PC-3 (cell line): ENCODE results near the gene HMGA1. TPM values are rescaled to one million over a fixed set of nuclear protein-coding genes. Genes with fewer than 3 reads are reported as not detected.

Source experiments
- ATAC-seq: fragments of 200-7000 bp; cut with Tn5 transposase; 2 replicates; pipeline ENCODE4 v1.9.1; 2020; ENCODE audit warnings: mild to moderate bottlenecking, moderate library complexity
- BruUV-seq: library from RNA; stranded (reverse); fragments of 400-500 nt; replicated peaks from 2 replicates; lab custom pipeline; 2021; lab: Mats Ljungman, UMichigan
- CTCF ChIA-PET: fragments of 300-600 bp; sonication (Branson Sonifier 250); formaldehyde crosslinking; loops from one replicate; lab custom pipeline; 2022; ENCODE audit warnings: antibody characterized with exemption; lab: Charles Lee
- POLR2A ChIA-PET: fragments of 300-600 bp; sonication (Branson Sonifier 250); formaldehyde crosslinking; loops from one replicate; lab custom pipeline; 2022; ENCODE audit warnings: antibody characterized with exemption; ENCODE audit not compliant: unreplicated experiment; lab: Charles Lee
- DNase-seq: peaks from one replicate; pipeline ENCODE4 v3.0.0-alpha.2; 2015
- H2AFZ ChIP-seq: fragments of 300-600 bp; sonication (generic); 2 replicates; pipeline ENCODE4 v1.6.0; 2016; ENCODE audit warnings: antibody characterized with exemption, low read length
- H3F3A ChIP-seq: fragments of 300-600 bp; sonication (generic); one replicate; pipeline ENCODE4 v1.6.0; 2017; ENCODE audit warnings: antibody characterized with exemption, low read length, control low read depth, mild to moderate bottlenecking; ENCODE audit not compliant: unreplicated experiment
- H3K27ac ChIP-seq: fragments of 300-600 bp; sonication (generic); 2 replicates; pipeline ENCODE4 v1.5.1; 2016; ENCODE audit warnings: mild to moderate bottlenecking, low read length
- H3K27me3 ChIP-seq: fragments of 300-600 bp; sonication (generic); 2 replicates; pipeline ENCODE4 v1.6.1; 2016; ENCODE audit warnings: low read length, mixed read lengths
- H3K36me3 ChIP-seq: fragments of 300-600 bp; sonication (generic); 2 replicates; pipeline ENCODE4 v1.6.1; 2016; ENCODE audit warnings: low read depth, mixed run types, low read length, mixed read lengths
- H3K4me1 ChIP-seq: fragments of 300-600 bp; sonication (generic); 2 replicates; pipeline ENCODE4 v1.5.1; 2016; ENCODE audit warnings: low read length; ENCODE audit not compliant: insufficient read depth
- H3K4me2 ChIP-seq: fragments of 300-600 bp; sonication (generic); 2 replicates; pipeline ENCODE4 v1.6.0; 2016; ENCODE audit warnings: low read length
- H3K4me3 ChIP-seq: fragments of 300-600 bp; sonication (generic); 2 replicates; pipeline ENCODE4 v1.5.1; 2016; ENCODE audit warnings: mild to moderate bottlenecking, low read length, mixed read lengths
- H3K79me2 ChIP-seq: fragments of 300-600 bp; sonication (generic); 2 replicates; pipeline ENCODE4 v1.6.1; 2017; ENCODE audit warnings: low read length, mixed read lengths
- H3K9ac ChIP-seq: fragments of 300-600 bp; sonication (generic); 2 replicates; pipeline ENCODE4 v1.6.0; 2016; ENCODE audit warnings: mild to moderate bottlenecking, low read length
- H3K9me2 ChIP-seq: fragments of 300-600 bp; sonication (generic); replicated peaks from 2 replicates; pipeline ENCODE4 v1.6.1; 2016; ENCODE audit warnings: mixed run types, low read length, mixed read lengths
- H3K9me3 ChIP-seq: fragments of 300-600 bp; sonication (generic); 2 replicates; pipeline ENCODE4 v1.6.1; 2016; ENCODE audit warnings: low read length, mixed read lengths
- H4K20me1 ChIP-seq: fragments of 300-600 bp; sonication (generic); 2 replicates; pipeline ENCODE4 v1.6.1; 2016; ENCODE audit warnings: low read length, mixed read lengths
- CTCF ChIP-seq: fragments of 300-600 bp; sonication (generic); conservative IDR thresholded peaks from 2 replicates; pipeline ENCODE4 v1.5.1; 2017; ENCODE audit warnings: antibody characterized with exemption, low read depth, mild to moderate bottlenecking, low read length
- EZH2 ChIP-seq: fragments of 300-600 bp; sonication (generic); IDR thresholded peaks from one replicate; pipeline ENCODE4 v1.6.1; 2017; ENCODE audit warnings: antibody characterized with exemption, mild to moderate bottlenecking, low read length; ENCODE audit not compliant: unreplicated experiment
- EZH2phosphoT487 ChIP-seq: fragments of 300-600 bp; sonication (generic); IDR thresholded peaks from 2 replicates; pipeline ENCODE4 v1.6.1; 2018; ENCODE audit warnings: mild to moderate bottlenecking, antibody characterized with exemption, low read length, borderline replicate concordance
- intact Hi-C: fragments of 100-400 bp; cut with micrococcal nuclease; formaldehyde crosslinking; loops from 2 replicates; pipeline ENCODE4 v1.9.0; 2023
- total RNA-seq: library from RNA; depleted of rRNA; stranded (reverse); fragments of >200 nt; gene quantifications from 2 replicates; pipeline ENCODE4 v1.2.3, GENCODE V29; 2014

HMGA1 gene
- total RNA-seq, 1 experiment from 2014 or later, result 1,115 TPM

DNA sequence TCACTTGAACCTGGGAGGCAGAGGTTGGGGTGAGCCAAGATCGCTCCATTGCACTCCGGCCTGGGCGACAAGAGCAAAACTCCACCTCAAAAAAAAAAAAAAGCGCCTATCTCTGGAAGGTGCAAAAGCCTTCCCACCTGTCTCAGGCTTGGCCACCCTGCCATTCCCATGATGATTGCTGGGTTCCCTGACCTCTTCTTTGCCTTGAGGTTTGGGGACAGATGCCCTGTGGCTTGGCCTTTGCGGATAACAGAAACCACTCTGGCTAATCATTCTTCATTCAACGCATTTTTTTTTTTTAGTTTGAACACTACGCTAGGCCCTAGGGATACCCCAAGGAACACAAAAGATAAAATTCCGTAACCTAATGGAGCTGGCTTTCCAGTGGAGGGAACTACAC lies 6.8 kb upstream of the HMGA1 start:
- ChIA-PET POLR2A (no interaction called here), CTCF (no interaction called here)
- TF ChIP-seq EZH2 (no peak), EZH2phosphoT487 (no peak), CTCF (no peak)
- no peak overlapping the region for H2AFZ ChIP-seq
- DNase-seq, result no peak
- peaks cover 8% of the 10 kb centered on the region for H3F3A ChIP-seq
- intact Hi-C loops, result no loop called here
- H3K4me3 ChIP-seq, result no peak overlapping the region
- no peak for ATAC-seq
- H4K20me1 ChIP-seq, result no peaks in the 10 kb centered on the region
- no TSS peak for BruUV-seq
- no peak overlapping the region for H3K9ac ChIP-seq
- no peaks in the 10 kb centered on the region for H3K36me3 ChIP-seq
- no peaks in the 10 kb centered on the region for H3K27me3 ChIP-seq
- no peaks in the 10 kb centered on the region for H3K9me3 ChIP-seq
- no peak overlapping the region for H3K27ac ChIP-seq
- H3K79me2 ChIP-seq, result no peaks in the 10 kb centered on the region
- H3K9me2 ChIP-seq, result no peaks in the 10 kb centered on the region
- peaks cover 30% of the 10 kb centered on the region for H3K4me1 ChIP-seq
- no peak overlapping the region for H3K4me2 ChIP-seq

GRCh38 chr6:34230653-34231371 lies 5.9 kb upstream of the HMGA1 start:
- Histone ChIP-seq H3K4me3 (no peak overlapping the region), H3K4me2 (no peak overlapping the region), H3K9me2 (no peaks in the 10 kb centered on the region), H3K27ac (no peak overlapping the region), H2AFZ (no peak overlapping the region), H3K27me3 (no peaks in the 10 kb centered on the region), H3F3A (peaks cover 8% of the 10 kb centered on the region), H3K79me2 (no peaks in the 10 kb centered on the region), H3K9ac (no peak overlapping the region), H3K9me3 (no peaks in the 10 kb centered on the region), H3K36me3 (no peaks in the 10 kb centered on the region), H4K20me1 (no peaks in the 10 kb centered on the region), H3K4me1 (peaks cover 33% of the 10 kb centered on the region)
- DNase-seq (no peak), ATAC-seq (no peak)
- ChIA-PET CTCF (no interaction called here), POLR2A (no interaction called here)
- intact Hi-C loops, result no loop called here
- BruUV-seq, result no TSS peak
- TF ChIP-seq EZH2phosphoT487 (no peak), CTCF (no peak), EZH2 (no peak)

- POLR2A ChIA-PET, result no interaction called here
- CTCF ChIA-PET, result no interaction called here
- no peak for ATAC-seq
These were observed 4.9 kb upstream of the HMGA1 start for GRCh38 chr6:34231566-34232336.

More at GRCh38 chr6:34231566-34232336, 4.9 kb upstream of the HMGA1 start:
- Histone ChIP-seq H3K4me2 (no peak overlapping the region), H3F3A (peaks cover 8% of the 10 kb centered on the region), H3K9me2 (no peaks in the 10 kb centered on the region), H2AFZ (no peak overlapping the region), H4K20me1 (no peaks in the 10 kb centered on the region), H3K9me3 (no peaks in the 10 kb centered on the region), H3K79me2 (peaks cover 2% of the 10 kb centered on the region; the same call in 1 of the 2 replicates), H3K4me1 (peaks cover 37% of the 10 kb centered on the region), H3K4me3 (no peak overlapping the region), H3K27ac (no peak overlapping the region), H3K9ac (no peak overlapping the region), H3K27me3 (no peaks in the 10 kb centered on the region), H3K36me3 (no peaks in the 10 kb centered on the region)
- no peak for DNase-seq
- no TSS peak for BruUV-seq
- intact Hi-C loops, result no loop called here
- TF ChIP-seq EZH2 (no peak), EZH2phosphoT487 (no peak), CTCF (no peak)
